ENCODE data around the gene IPO5.
"Not testable (repeated sequence)": the region's sequence is repeated elsewhere in the genome, so short reads cannot be mapped to it uniquely, and the experiment has no call there.

The IPO5 gene

GRCh38 chr13:98019186-98019585, 65.7 kb downstream of the IPO5 start:
- no peak for DNase-seq

GRCh38 chr13:98020271-98020670, 66.8 kb downstream of the IPO5 start:
- no peak for DNase-seq

- DNase-seq: no peak
Measured at GRCh38 chr13:98022210-98022609, 68.7 kb downstream of the IPO5 start.

GRCh38 chr13:98025480-98026025, 72.1 kb downstream of the IPO5 start:
- DNase-seq: no peak

GRCh38 chr13:98026457-98026857, 73.0 kb downstream of the IPO5 start:
- no peak for DNase-seq

- no peak for DNase-seq
Measured at GRCh38 chr13:98032168-98032567, 78.7 kb downstream of the IPO5 start.

- DNase-seq: no peak
Measured at GRCh38 chr13:98033277-98034247, 80.1 kb downstream of the IPO5 start.

- DNase-seq: no peak
Measured at GRCh38 chr13:98035373-98035772, 81.9 kb downstream of the IPO5 start.

GRCh38 chr13:98036564-98037302, 83.3 kb downstream of the IPO5 start:
- not testable (repeated sequence) for DNase-seq

GRCh38 chr13:98039261-98039660, 85.8 kb downstream of the IPO5 start:
- no peak for DNase-seq

GRCh38 chr13:98039964-98040363, 86.5 kb downstream of the IPO5 start:
- DNase-seq: no peak

- DNase-seq: no peak
Measured at GRCh38 chr13:98041081-98041820, 87.8 kb downstream of the IPO5 start.

- DNase-seq: no peak
Measured at GRCh38 chr13:98044301-98044700, 90.8 kb downstream of the IPO5 start.

- DNase-seq: not testable (repeated sequence)
Measured at GRCh38 chr13:98047785-98048184, 94.3 kb downstream of the IPO5 start.

- DNase-seq: no peak
Measured at GRCh38 chr13:98048265-98048664, 94.8 kb downstream of the IPO5 start.

GRCh38 chr13:98050041-98050466, 96.6 kb downstream of the IPO5 start:
- DNase-seq: no peak

GRCh38 chr13:98052412-98052811, 98.9 kb downstream of the IPO5 start:
- DNase-seq: no peak

- no peak for DNase-seq
Measured at GRCh38 chr13:98054301-98054700, 100.8 kb downstream of the IPO5 start.

- DNase-seq: no peak
Measured at GRCh38 chr13:98055623-98056022, 102.1 kb downstream of the IPO5 start.

GRCh38 chr13:98056839-98057410, 103.5 kb downstream of the IPO5 start:
- DNase-seq: no peak

GRCh38 chr13:98059276-98059675, 105.8 kb downstream of the IPO5 start:
- no peak for DNase-seq

GRCh38 chr13:98060282-98060681, 106.8 kb downstream of the IPO5 start:
- DNase-seq: no peak

- no peak for DNase-seq
Measured at GRCh38 chr13:98065468-98065867, 112.0 kb downstream of the IPO5 start.
